Non-pigmented ciliary epithelial cell (primary cell): ENCODE results near the gene SLAMF7.
"Not testable (repeated sequence)": the region's sequence is repeated elsewhere in the genome, so short reads cannot be mapped to it uniquely, and the experiment has no call there.

Experiments used
- DNase-seq: peaks from one replicate; pipeline ENCODE4 v3.0.0-alpha.2; 2010; ENCODE audit warnings: low read depth

Gene SLAMF7

GRCh38 chr1:160739098-160739511, at the start of gene SLAMF7:
Gene SLAMF7 (plus strand): TSS chr1:160739247. CDS start chr1:160739302, 55 bp downstream.
- DNase-seq: no peak

- DNase-seq: not testable (repeated sequence)
These were observed 46.7 kb upstream of the SLAMF7 start for GRCh38 chr1:160692390-160692789.

GRCh38 chr1:160702100-160702499, 36.9 kb upstream of the SLAMF7 start:
- DNase-seq: no peak

GRCh38 chr1:160704250-160704649, 34.8 kb upstream of the SLAMF7 start:
- no peak for DNase-seq

GRCh38 chr1:160705212-160705621, 33.8 kb upstream of the SLAMF7 start:
- DNase-seq: not testable (repeated sequence)

GRCh38 chr1:160705742-160706141, 33.3 kb upstream of the SLAMF7 start:
- DNase-seq: no peak

GRCh38 chr1:160706526-160707235, 32.4 kb upstream of the SLAMF7 start:
- DNase-seq: no peak

GRCh38 chr1:160707236-160708064, 31.6 kb upstream of the SLAMF7 start:
- no peak for DNase-seq

GRCh38 chr1:160708118-160708517, 30.9 kb upstream of the SLAMF7 start:
- DNase-seq: no peak

GRCh38 chr1:160708801-160709200, 30.2 kb upstream of the SLAMF7 start:
- no peak for DNase-seq

- no peak for DNase-seq
These were observed 29.3 kb upstream of the SLAMF7 start for GRCh38 chr1:160709715-160710114.

GRCh38 chr1:160710517-160711252, 28.4 kb upstream of the SLAMF7 start:
- DNase-seq: no peak

- DNase-seq: no peak
These were observed 27.8 kb upstream of the SLAMF7 start for GRCh38 chr1:160711276-160711601.

- no peak for DNase-seq
These were observed 27.3 kb upstream of the SLAMF7 start, which contains the start of gene CD48 for GRCh38 chr1:160711602-160712311. Gene CD48 (minus strand): TSS chr1:160711822. CDS start chr1:160711763, 59 bp downstream.

- not testable (repeated sequence) for DNase-seq
These were observed 26.4 kb upstream of the SLAMF7 start for GRCh38 chr1:160712525-160713080.

GRCh38 chr1:160713161-160713560, 25.9 kb upstream of the SLAMF7 start:
- no peak for DNase-seq

- DNase-seq: not testable (repeated sequence)
These were observed 24.9 kb upstream of the SLAMF7 start for GRCh38 chr1:160714034-160714648.

- DNase-seq: no peak
These were observed 23.0 kb upstream of the SLAMF7 start for GRCh38 chr1:160716013-160716412.

GRCh38 chr1:160717306-160717705, 21.7 kb upstream of the SLAMF7 start:
- DNase-seq: no peak

- no peak for DNase-seq
These were observed 20.8 kb upstream of the SLAMF7 start for GRCh38 chr1:160718210-160718609.
